HepG2 (cell line): ENCODE measurements around the gene CHID1. TPM values are rescaled to one million over a fixed set of nuclear protein-coding genes. Genes with fewer than 3 reads are reported as not detected.

Experiments
- ATAC-seq: fragments of 200-7000 bp; cut with Tn5 transposase; 3 replicates; pipeline ENCODE4 v1.9.1; 2020; ENCODE audit warnings: mild to moderate bottlenecking, moderate library complexity
- BruUV-seq: library from RNA; stranded (reverse); fragments of 400-500 nt; replicated peaks from 2 replicates; lab custom pipeline; 2021; lab: Mats Ljungman, UMichigan
- CTCF ChIA-PET: fragments of 300-600 bp; formaldehyde crosslinking; extraction: SDS; loops from one replicate; lab custom pipeline; 2021; ENCODE audit warnings: low total read pairs, inconsistent platforms, low intra/inter-chr PET ratio; lab: Yijun Ruan, JAX
- POLR2A ChIA-PET: fragments of 350-600 bp; sonication (Branson Sonifier 250); formaldehyde crosslinking; loops from one replicate; lab custom pipeline; 2020; ENCODE audit warnings: antibody characterized with exemption, inconsistent platforms; lab: Yijun Ruan, JAX
- DNase-seq: peaks from one replicate; pipeline ENCODE4 v3.0.0-alpha.2; 2015; ENCODE audit warnings: low spot score
- FAIRE-seq: peaks from 3 replicates; lab custom pipeline; 2011; peaks lifted over from hg19 to GRCh38; lab: Jason Lieb, UNC
- H2AFZ ChIP-seq: one replicate; pipeline ENCODE4 v1.6.1; 2011; ENCODE audit warnings: low read length, inconsistent platforms
- H3K27ac ChIP-seq: fragments of 300-600 bp; 3 replicates; pipeline ENCODE4 v1.8.0; 2011; ENCODE audit warnings: mixed run types, mild to moderate bottlenecking, mixed read lengths, low read length, inconsistent platforms; ENCODE audit not compliant: insufficient read depth; ENCODE audit errors: extremely low read length
- H3K27me3 ChIP-seq, 2 experiments: fragments of 200-600 bp in 1 of 2; 2 replicates in 1 of 2; 3 replicates in 1 of 2; pipeline versions ENCODE4 v1.6.0 to v1.8.0; 2011; ENCODE audit warnings: low read length in 2 of 2, mild to moderate bottlenecking in 2 of 2, moderate library complexity in 2 of 2, inconsistent platforms in 1 of 2; ENCODE audit not compliant: insufficient read depth in 2 of 2, control insufficient read depth in 1 of 2
- H3K36me3 ChIP-seq, 2 experiments: fragments of 200-600 bp in 1 of 2; replicated peaks in 1 of 2; 2 replicates in 1 of 2; 3 replicates in 1 of 2; pipeline versions ENCODE4 v1.5.1 to v1.8.0; 2011; ENCODE audit warnings: low read length in 2 of 2, inconsistent platforms in 1 of 2; ENCODE audit not compliant: insufficient read depth in 2 of 2, control insufficient read depth in 1 of 2
- H3K4me1 ChIP-seq: 2 replicates; pipeline ENCODE4 v1.5.1; 2012; ENCODE audit warnings: low read length, inconsistent platforms; ENCODE audit not compliant: insufficient read depth
- H3K4me2 ChIP-seq: 2 replicates; pipeline ENCODE4 v1.6.0; 2011; ENCODE audit warnings: low read depth, low read length, inconsistent platforms
- H3K4me3 ChIP-seq, 3 experiments: fragments of 200-600 bp in 1 of 3; sonication (generic), shearing (Covaris generic) in 1 of 3; replicated peaks in 1 of 3; 2 replicates each; pipeline ENCODE4 v1.5.1; 2011 to 2016; ENCODE audit warnings: low read length in 3 of 3, inconsistent platforms in 2 of 3, low read depth in 2 of 3, mild to moderate bottlenecking in 2 of 3, control low read depth in 1 of 3, mixed read lengths in 1 of 3; ENCODE audit not compliant: insufficient read depth in 1 of 3
- H3K79me2 ChIP-seq: one replicate; pipeline ENCODE4 v1.6.1; 2011; ENCODE audit warnings: low read length, inconsistent platforms; ENCODE audit not compliant: insufficient read depth
- H3K9ac ChIP-seq: 2 replicates; pipeline ENCODE4 v1.6.0; 2011; ENCODE audit warnings: mild to moderate bottlenecking, low read depth, low read length, inconsistent platforms; ENCODE audit not compliant: insufficient read depth
- H3K9me3 ChIP-seq: 2 replicates; pipeline ENCODE4 v1.5.1; 2012; ENCODE audit warnings: mild to moderate bottlenecking, low read length
- H4K20me1 ChIP-seq: 2 replicates; pipeline ENCODE4 v1.6.0; 2011; ENCODE audit warnings: inconsistent platforms, mild to moderate bottlenecking, low read length, moderate library complexity; ENCODE audit not compliant: insufficient read depth
- ADNP ChIP-seq: sonication (generic); formaldehyde crosslinking; IDR thresholded peaks from 2 replicates; pipeline ENCODE4 v1.4.0; 2020; ENCODE audit warnings: missing genetic modification reagents
- ATF1 ChIP-seq: IDR thresholded peaks from 2 replicates; pipeline ENCODE4 v1.6.1; 2016; ENCODE audit warnings: mild to moderate bottlenecking, control low read depth
- ATRX ChIP-seq: sonication (generic); formaldehyde crosslinking; IDR thresholded peaks from 2 replicates; pipeline ENCODE4 v1.4.0; 2020; ENCODE audit warnings: missing genetic modification reagents, borderline replicate concordance
- CHCHD3 ChIP-seq: sonication (generic); formaldehyde crosslinking; IDR thresholded peaks from 2 replicates; pipeline ENCODE4 v1.8.0; 2022; ENCODE audit warnings: mild to moderate bottlenecking, missing genetic modification reagents, moderate library complexity
- GATAD1 ChIP-seq: IDR thresholded peaks from 2 replicates; pipeline ENCODE4 v1.6.1; 2016; ENCODE audit warnings: missing genetic modification reagents, missing compliant biosample characterization
- GRHL1 ChIP-seq: sonication (generic); formaldehyde crosslinking; conservative IDR thresholded peaks from 2 replicates; pipeline ENCODE4 v1.8.0; 2022; ENCODE audit warnings: missing genetic modification reagents
- REPIN1 ChIP-seq: sonication (generic); formaldehyde crosslinking; IDR thresholded peaks from 2 replicates; pipeline ENCODE4 v1.8.0; 2022; ENCODE audit warnings: missing genetic modification reagents, low read depth, mild to moderate bottlenecking, borderline replicate concordance
- STAT6 ChIP-seq: sonication (generic); formaldehyde crosslinking; IDR thresholded peaks from 2 replicates; pipeline ENCODE4 v1.4.0; 2020; ENCODE audit warnings: missing genetic modification reagents, mild to moderate bottlenecking, borderline replicate concordance
- ZFAT ChIP-seq: sonication (generic); formaldehyde crosslinking; conservative IDR thresholded peaks from 2 replicates; pipeline ENCODE4 v1.8.1; 2023; ENCODE audit warnings: missing genetic modification reagents, inconsistent platforms
- ZNF18 ChIP-seq: sonication (generic); formaldehyde crosslinking; IDR thresholded peaks from 2 replicates; pipeline ENCODE4 v1.8.0; 2022; ENCODE audit warnings: mild to moderate bottlenecking, missing genetic modification reagents; ENCODE audit not compliant: insufficient replicate concordance
- ZNF274 ChIP-seq: sonication (generic); formaldehyde crosslinking; IDR thresholded peaks from 2 replicates; pipeline ENCODE4 v1.5.1; 2020; ENCODE audit warnings: mild to moderate bottlenecking, missing genetic modification reagents
- ZNF276 ChIP-seq: sonication (generic); formaldehyde crosslinking; IDR thresholded peaks from 2 replicates; pipeline ENCODE4 v1.4.0; 2020; ENCODE audit warnings: mild to moderate bottlenecking, low read depth, missing genetic modification reagents
- ZNF296 ChIP-seq: sonication (generic); formaldehyde crosslinking; conservative IDR thresholded peaks from 2 replicates; pipeline ENCODE4 v1.5.0; 2020; ENCODE audit warnings: mild to moderate bottlenecking, missing genetic modification reagents
- ZNF776 ChIP-seq: sonication (generic); formaldehyde crosslinking; IDR thresholded peaks from 2 replicates; pipeline ENCODE4 v1.4.0; 2020; ENCODE audit warnings: mild to moderate bottlenecking, missing genetic modification reagents
- ZNF792 ChIP-seq: IDR thresholded peaks from 2 replicates; pipeline ENCODE4 v1.6.1; 2016
- WGBS: methylation state at CpG from one replicate; pipeline ENCODE4 v1.1.6; 2017; ENCODE audit warnings: low lambda C conversion rate; 5-methylcytosine and 5-hydroxymethylcytosine counted together
- in situ Hi-C: cut with HindIII; loops from 2 replicates; pipeline ENCODE4 v1.10.0; 2017; ENCODE audit warnings: low pct_unique_long_range_greater_than_20kb; ENCODE audit not compliant: extremely low pct_ligation_motif_present
- intact Hi-C: fragments of 100-400 bp; cut with micrococcal nuclease; formaldehyde crosslinking; loops from one replicate; pipeline ENCODE4 v1.10.0; 2022; ENCODE audit not compliant: unreplicated experiment
- polyA plus RNA-seq, 8 experiments: library from polyadenylated mRNA; depleted of rRNA in 3 of 8; stranded (reverse) in 7 of 8; unstranded in 1 of 8; fragments of >200 nt; fragmentation: Illumina TruSeq in 4 of 8; extraction: Trizol in 4 of 8; gene quantifications; 2 replicates each; pipeline versions ENCODE4 v1.2.1 to v1.2.3, GENCODE V29; 2011 to 2016; ENCODE audit warnings: low read depth in 4 of 8, missing spikeins in 1 of 8, mixed read lengths in 1 of 8; ENCODE audit not compliant: insufficient read depth in 1 of 8
- total RNA-seq, 5 experiments: library from RNA; depleted of rRNA; stranded (reverse); fragments of >200 nt; fragmentation: Illumina TruSeq; extraction: Trizol; gene quantifications; 2 replicates each; pipeline ENCODE4 v1.2.3, GENCODE V29; 2016; ENCODE audit warnings: low read depth in 1 of 5
- TF ChIP-seq, protein P1 (sequence below): sonication (generic); formaldehyde crosslinking; IDR thresholded peaks from 2 replicates; pipeline ENCODE4 v1.4.0; 2020; ENCODE audit warnings: missing genetic modification reagents, borderline replicate concordance

Gene CHID1
- total and polyA plus RNA-seq, 2 of the 13 experiments (the other 11 are each of a cell fraction or from before 2014, with no cell fraction given), result 65.1 to 93.6 TPM

DNA sequence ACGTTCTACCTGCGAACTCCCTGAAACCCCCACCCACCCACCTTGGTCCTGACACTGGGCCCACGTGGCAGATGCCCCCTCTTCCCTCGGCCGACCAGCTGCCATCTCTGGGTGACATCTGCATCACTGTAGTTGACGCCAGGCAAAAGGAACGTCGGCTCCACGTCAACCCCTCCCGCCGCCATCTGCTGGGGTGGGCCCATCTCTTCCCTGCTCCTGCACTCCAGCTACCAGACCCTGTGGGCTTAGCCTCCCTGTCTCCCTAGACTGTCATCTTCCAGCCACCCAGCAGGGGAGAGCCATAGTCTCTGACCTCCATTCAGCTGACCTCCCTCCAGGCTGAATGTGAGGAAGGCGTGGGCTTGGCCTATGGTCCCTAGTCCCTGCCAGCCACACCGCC, 21.4 kb downstream of the CHID1 start:
- H4K20me1 ChIP-seq, result no peaks in the 10 kb centered on the region
- H3K9ac ChIP-seq, result no peak overlapping the region
- 97% methylated on average over 13 of the region's 13 CpGs for WGBS
- H3K4me2 ChIP-seq, result no peak overlapping the region
- no peak overlapping the region for H3K27ac ChIP-seq
- H2AFZ ChIP-seq, result no peak overlapping the region
- ATAC-seq, result peak; percentile 16; the same call in 2 of the 3 replicates
- POLR2A ChIA-PET, result no interaction called here
- no peak for DNase-seq
- no peaks in the 10 kb centered on the region for H3K27me3 ChIP-seq
- H3K9me3 ChIP-seq, result no peaks in the 10 kb centered on the region
- in situ Hi-C loops, result loop anchor here (10.0 kb wide), 1 partner anchor 166 kb away; no protein-coding TSS in a partner anchor
- H3K4me3 ChIP-seq, result no peak overlapping the region
- no peaks in the 10 kb centered on the region for H3K79me2 ChIP-seq
- CTCF ChIA-PET, result no interaction called here
- H3K36me3 ChIP-seq, result peaks cover 3 to 13% of the 10 kb centered on the region in 2 experiments; a peak in 4 of 5 replicates
- no peaks in the 10 kb centered on the region for H3K4me1 ChIP-seq
- FAIRE-seq, result no peak
- intact Hi-C loops, result no loop called here
- no TSS peak for BruUV-seq
- no peak for TF ChIP-seq ZNF296
- TF ChIP-seq STAT6, result no peak
- TF ChIP-seq ADNP (CRISPR knock-in tag), result no peak
- no peak for TF ChIP-seq ZFAT (CRISPR knock-in tag)
- TF ChIP-seq GRHL1 (CRISPR knock-in tag), result no peak
- TF ChIP-seq, protein P1, sequence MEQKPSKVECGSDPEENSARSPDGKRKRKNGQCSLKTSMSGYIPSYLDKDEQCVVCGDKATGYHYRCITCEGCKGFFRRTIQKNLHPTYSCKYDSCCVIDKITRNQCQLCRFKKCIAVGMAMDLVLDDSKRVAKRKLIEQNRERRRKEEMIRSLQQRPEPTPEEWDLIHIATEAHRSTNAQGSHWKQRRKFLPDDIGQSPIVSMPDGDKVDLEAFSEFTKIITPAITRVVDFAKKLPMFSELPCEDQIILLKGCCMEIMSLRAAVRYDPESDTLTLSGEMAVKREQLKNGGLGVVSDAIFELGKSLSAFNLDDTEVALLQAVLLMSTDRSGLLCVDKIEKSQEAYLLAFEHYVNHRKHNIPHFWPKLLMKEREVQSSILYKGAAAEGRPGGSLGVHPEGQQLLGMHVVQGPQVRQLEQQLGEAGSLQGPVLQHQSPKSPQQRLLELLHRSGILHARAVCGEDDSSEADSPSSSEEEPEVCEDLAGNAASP, result no peak
- TF ChIP-seq ZNF18 (CRISPR knock-in tag), result no peak
- no peak for TF ChIP-seq REPIN1 (CRISPR knock-in tag)
- TF ChIP-seq CHCHD3, result no peak
- TF ChIP-seq ZNF776 (CRISPR knock-in tag), result no peak
- no peak for TF ChIP-seq ATRX (CRISPR knock-in tag)
- no peak for TF ChIP-seq ATF1 (CRISPR knock-in tag)
- TF ChIP-seq ZNF792, result no peak
- no peak for TF ChIP-seq ZNF274 (CRISPR knock-in tag)
- no peak for TF ChIP-seq ZNF276 (CRISPR knock-in tag)
- no peak for TF ChIP-seq GATAD1
